Measurements from ENCODE around the gene FGR. TPM values are rescaled to one million over a fixed set of nuclear protein-coding genes. Genes with fewer than 3 reads are reported as not detected.
A peak's percentile ranks its signal among the peaks of the same experiment; 100 is the strongest.

FGR gene
- total RNA-seq, 1 donor from 2014 or later: 17.2 TPM

DNA sequence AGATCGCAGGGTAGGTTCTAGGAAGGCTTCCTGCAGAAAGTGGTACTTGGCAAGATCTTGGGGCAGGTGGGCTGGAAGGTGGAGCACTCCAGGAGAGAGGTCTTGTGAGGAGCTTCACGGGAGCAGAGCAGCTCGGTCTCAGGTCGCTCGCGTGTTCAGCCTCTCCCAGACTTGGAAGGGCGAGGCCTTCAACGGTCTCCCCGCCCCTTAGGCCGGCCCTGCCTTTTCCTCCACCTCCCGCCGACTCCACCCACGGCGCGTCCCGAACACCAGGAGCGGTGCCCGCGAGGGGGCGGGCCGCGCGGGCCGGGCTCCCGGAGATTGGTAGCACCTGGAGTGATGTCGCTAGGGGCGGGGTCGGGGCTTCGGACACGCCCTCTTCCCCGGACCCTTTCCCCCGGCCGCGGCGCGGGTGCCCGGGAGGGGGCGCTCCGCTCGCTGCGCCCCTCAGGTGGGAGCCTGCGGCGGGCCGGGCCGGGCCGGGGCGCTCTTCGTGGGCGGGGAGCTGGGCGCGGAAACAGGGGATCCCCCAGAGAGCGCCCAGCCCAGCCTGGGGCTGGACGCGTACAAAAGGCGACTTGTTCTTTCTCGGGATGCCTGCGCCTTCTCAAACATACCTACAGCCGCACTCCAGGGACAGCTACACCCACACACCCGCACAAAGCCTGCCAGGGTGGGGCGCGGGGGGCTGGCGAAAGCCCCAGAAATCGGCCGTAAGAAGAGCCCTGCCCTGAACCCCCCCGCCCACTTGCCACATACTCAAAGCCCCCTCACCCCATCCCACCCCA lies 66.5 kb downstream of the FGR start:
- DNase-seq (ENCODE audit: low spot score): peak; percentile 97

DNA sequence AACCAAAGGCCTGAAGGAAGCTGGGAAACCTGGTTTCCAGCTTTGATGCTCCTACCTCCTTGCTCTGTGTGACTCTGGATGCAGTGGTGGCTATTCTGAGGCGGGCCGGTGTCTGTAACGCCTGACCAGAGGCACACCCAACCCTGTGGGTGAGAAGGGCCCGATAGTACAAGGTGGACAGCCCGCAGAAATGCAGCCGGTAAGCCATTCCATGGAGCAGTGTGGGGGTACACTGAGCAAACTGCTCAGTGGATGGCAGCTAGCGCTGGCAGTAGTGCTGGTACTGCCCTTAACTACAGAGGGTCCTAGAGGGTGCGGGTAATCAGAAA lies 67.0 kb downstream of the FGR start:
- DNase-seq (ENCODE audit: low spot score): no peak

- DNase-seq (ENCODE audit: low spot score): no peak
Measured at GRCh38 chr1:27567146-27567526, 67.8 kb downstream of the FGR start.

DNA sequence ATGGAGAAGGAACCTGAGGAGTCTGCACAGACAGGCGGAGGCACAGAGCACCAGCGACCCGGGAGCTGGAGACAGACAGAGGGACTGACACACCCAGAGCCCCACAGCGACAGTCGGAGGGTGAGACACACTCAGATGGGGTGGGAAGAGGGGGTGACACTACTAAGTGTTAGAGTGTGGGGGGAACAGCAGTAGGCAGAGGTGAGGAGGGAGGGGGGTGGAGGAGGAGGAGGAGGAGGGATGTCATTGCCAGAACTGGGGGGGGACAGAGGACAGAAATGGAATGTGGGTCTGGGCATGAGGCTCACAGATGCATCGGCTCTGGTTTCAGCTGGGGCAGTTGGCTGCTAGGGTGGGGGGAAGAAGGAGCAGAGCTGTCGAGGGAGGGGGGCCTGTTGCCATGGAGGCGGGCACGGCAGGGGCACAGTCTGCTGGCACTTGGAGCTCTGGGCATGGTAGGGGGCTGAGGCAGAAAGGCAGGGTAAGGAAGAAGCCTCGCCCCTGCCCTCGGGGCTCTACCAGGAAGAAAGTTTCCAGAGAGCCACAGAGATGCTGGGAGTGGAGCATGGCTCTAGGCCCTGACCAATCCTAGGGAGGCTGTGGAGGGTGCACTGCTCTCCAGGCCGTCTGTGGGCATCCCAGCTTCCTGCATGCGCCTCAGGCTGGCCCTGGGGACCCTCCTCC lies 68.4 kb downstream of the FGR start:
- DNase-seq (ENCODE audit: low spot score): no peak

- DNase-seq (ENCODE audit: low spot score): no peak
Measured at GRCh38 chr1:27564710-27565649, 70.0 kb downstream of the FGR start.

DNA sequence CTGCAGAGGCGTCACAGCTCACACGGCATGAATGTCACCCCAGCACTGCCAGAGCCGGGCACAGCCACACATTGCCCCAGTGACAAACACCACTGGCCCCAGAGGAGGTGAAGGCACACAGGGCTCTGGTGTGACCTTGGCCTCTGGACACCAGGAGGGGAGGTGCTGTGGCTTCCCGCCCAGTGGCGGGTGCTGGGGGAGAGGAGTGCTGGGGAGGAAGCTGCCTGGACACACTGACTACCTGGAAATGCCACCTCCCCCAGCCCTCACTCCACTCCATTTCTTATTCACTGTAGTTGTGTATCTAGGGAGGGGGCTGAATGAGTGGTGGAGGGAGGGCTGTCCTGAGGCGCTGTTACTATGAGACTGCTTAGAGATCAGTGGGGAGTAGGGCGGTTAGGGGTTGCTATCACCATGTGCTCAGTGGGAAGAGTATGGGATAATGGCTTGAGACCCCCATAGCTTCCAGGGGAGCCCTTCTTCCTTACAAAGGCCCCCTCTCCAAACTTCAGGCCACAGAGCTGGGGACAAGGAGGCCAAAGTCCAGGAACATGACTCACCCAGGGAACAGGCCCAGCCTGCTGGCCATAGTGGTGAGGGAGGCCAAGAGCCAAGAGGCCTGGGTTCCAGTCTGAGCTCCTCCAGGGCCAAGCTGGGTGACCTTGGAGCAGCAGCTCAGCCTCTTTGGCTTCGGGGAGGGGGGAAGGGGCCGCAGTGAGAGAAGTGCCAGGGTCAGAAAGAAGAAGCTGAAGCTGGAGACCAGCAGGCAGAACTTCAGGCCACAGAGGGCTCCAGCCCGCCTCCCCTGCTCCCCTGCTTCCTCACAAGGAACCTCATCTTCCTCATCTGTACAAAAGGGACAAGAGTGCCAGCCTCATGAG lies 71.2 kb downstream of the FGR start:
- DNase-seq (ENCODE audit: low spot score): no peak

DNA sequence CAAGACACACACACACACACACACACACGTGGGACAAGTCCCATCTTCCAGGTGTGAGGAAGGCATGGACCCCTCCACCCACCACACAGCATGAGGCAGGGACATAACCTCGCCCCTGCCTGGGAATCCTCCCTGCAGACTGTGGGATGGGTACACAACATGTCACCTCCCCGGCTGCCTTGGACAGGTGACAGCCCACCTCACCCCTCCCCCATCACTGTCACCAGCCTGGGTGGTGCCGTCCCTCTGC lies 71.7 kb downstream of the FGR start:
- DNase-seq (ENCODE audit: low spot score): peak; percentile 44

DNA sequence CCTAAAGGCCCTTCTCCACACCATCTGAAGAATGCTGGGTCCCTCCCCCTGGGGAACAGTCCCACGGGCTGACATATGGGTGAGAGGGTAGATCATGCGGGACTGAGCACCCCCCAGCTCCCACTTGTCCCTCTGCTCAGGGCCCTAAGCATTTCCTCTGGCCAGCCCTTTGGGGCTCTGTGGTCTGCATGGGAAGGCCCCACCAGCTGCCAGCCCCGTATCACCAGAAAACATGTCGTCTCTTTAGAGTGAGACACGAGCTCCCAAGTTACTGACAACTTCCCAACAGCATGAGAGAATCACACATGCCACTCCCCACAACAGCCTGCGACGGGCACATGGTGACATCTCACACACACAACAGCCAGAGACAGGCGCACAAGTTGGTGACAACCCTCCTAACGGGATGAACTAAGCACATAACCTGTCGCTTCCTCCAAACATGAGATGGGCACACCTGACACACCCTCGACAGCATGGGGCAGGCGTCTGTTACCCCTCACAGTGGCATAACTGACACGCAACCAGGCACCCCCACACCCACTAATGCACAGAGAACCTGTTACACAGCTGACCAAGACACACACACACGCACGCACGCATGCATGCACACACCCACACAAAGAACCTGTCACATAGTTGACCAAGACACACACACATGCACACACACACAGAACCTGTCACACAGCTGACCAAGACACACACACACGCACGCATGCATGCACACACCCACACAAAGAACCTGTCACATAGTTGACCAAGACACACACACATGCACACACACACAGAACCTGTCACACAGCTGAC lies 72.2 kb downstream of the FGR start:
- DNase-seq (ENCODE audit: low spot score): no peak

Other genes with a start within 250 kb of the FGR start
- gene GPR3, start 242.6 kb downstream of the FGR start, total RNA-seq: 0.47 TPM
- 141 TPM for gene WASF2, start 145.0 kb downstream of the FGR start, total RNA-seq
- 27.3 TPM for gene AHDC1, start 31.0 kb downstream of the FGR start, total RNA-seq
- gene IFI6, start 37.0 kb upstream of the FGR start, total RNA-seq: 14.3 TPM
- 17.5 TPM for gene FAM76A, start 90.8 kb upstream of the FGR start, total RNA-seq
- gene STX12, start 138.0 kb upstream of the FGR start, total RNA-seq: 64.6 TPM
- gene PPP1R8, start 195.6 kb upstream of the FGR start, total RNA-seq: 46.2 TPM
- gene THEMIS2, start 237.4 kb upstream of the FGR start, total RNA-seq: 10.7 TPM